T-helper 2 cell treated with Interferon-gamma antibody and Interleukin-4, amounts not matched to agents 100 ng/mL and 5 ng/mL, for 36 hours (primary cell): ENCODE results near the gene ZNF473. TPM values are rescaled to one million over a fixed set of nuclear protein-coding genes. Genes with fewer than 3 reads are reported as not detected.
"Not testable (repeated sequence)": the region's sequence is repeated elsewhere in the genome, so short reads cannot be mapped to it uniquely, and the experiment has no call there.

ENCODE experiments used
- intact Hi-C: fragments of 100-400 bp; cut with micrococcal nuclease; formaldehyde crosslinking; loops from one replicate; pipeline ENCODE4 v1.15.1; 2023
- total RNA-seq: library from RNA; stranded (reverse); gene quantifications from 2 replicates; pipeline ENCODE4 v1.2.3, GENCODE V29; 2022

The ZNF473 gene
- total RNA-seq, 1 donor from 2014 or later = 11.0 TPM

- intact Hi-C loops = not testable (repeated sequence)
These were observed 66.0 kb downstream of the ZNF473 start for GRCh38 chr19:50091786-50092185.

DNA sequence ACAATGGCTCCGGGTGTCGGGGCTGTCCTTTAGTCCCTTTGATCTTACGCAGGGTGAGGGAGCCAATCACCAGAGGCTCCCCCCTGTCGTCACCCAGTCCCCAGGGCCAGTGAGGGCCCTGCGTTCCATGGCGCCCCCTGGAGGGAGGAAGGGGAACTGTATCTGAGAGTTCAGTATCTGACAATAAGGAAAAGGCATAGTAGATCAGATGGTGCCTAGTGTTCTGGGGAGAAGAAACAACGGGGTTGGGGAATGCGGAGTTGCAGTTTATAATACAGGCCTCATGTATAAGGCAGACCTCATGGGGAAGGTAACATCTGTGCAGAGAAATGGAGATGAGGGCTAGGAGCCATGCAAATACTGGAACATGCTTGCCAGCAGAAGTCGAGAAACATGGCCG is 66.8 kb downstream of the ZNF473 start:
- intact Hi-C loops = not testable (repeated sequence)

DNA sequence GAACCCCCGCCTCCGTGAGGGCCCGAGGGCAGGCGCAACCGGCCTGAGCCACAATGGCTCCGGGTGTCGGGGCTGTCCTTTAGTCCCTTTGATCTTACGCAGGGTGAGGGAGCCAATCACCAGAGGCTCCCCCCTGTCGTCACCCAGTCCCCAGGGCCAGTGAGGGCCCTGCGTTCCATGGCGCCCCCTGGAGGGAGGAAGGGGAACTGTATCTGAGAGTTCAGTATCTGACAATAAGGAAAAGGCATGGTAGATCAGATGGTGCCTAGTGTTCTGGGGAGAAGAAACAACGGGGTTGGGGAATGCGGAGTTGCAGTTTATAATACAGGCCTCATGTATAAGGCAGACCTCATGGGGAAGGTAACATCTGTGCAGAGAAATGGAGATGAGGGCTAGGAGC is 72.1 kb downstream of the ZNF473 start:
- intact Hi-C loops = not testable (repeated sequence)

GRCh38 chr19:50098892-50099291 is 73.1 kb downstream of the ZNF473 start:
- intact Hi-C loops = not testable (repeated sequence)

DNA sequence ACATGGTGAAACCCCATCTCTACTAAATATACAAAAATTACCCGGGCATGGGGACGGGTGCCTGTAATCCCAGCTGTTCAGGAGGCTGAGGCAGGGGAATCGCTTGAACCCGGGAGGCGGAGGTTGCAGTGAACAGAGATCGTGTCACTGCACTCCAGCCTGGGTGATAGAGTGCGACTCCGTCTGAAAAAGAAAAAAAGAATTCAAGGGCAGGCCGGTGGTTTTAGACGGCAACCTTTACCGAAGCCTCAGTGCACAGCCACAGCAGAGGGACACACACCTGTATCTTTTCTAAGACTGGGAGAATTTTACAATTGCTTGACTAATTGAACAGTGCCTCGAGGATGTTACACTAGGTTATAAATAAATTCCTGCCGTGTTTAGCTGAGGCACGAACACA is 73.9 kb downstream of the ZNF473 start:
- intact Hi-C loops = not testable (repeated sequence)

DNA sequence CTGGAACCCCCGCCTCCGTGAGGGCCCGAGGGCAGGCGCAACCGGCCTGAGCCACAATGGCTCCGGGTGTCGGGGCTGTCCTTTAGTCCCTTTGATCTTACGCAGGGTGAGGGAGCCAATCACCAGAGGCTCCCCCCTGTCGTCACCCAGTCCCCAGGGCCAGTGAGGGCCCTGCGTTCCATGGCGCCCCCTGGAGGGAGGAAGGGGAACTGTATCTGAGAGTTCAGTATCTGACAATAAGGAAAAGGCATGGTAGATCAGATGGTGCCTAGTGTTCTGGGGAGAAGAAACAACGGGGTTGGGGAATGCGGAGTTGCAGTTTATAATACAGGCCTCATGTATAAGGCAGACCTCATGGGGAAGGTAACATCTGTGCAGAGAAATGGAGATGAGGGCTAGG is 75.1 kb downstream of the ZNF473 start:
- intact Hi-C loops = not testable (repeated sequence)

Other genes with a start within 250 kb of the ZNF473 start
- gene FUZ, start 212.7 kb upstream of the ZNF473 start, total RNA-seq = 11.3 and 11.5 TPM in 2 replicates
- gene MED25, start 207.7 kb upstream of the ZNF473 start, total RNA-seq = 54.1 and 56.1 TPM in 2 replicates
- gene PTOV1, start 174.8 kb upstream of the ZNF473 start, total RNA-seq = 90.5 and 96.0 TPM in 2 replicates
- 146 and 160 TPM in 2 replicates for gene PNKP, start 158.4 kb upstream of the ZNF473 start, total RNA-seq
- 15.8 and 18.4 TPM in 2 replicates for gene AKT1S1, start 148.7 kb upstream of the ZNF473 start, total RNA-seq
- gene TBC1D17, start 148.3 kb upstream of the ZNF473 start, total RNA-seq = 22.9 and 26.6 TPM in 2 replicates
- 1.9 and 2.1 TPM in 2 replicates for gene IL4I1, start 129.1 kb upstream of the ZNF473 start, total RNA-seq
- 10.7 and 11.3 TPM in 2 replicates for gene ATF5, start 96.8 kb upstream of the ZNF473 start, total RNA-seq
- 126 and 138 TPM in 2 replicates for gene NUP62, start 96.5 kb upstream of the ZNF473 start, total RNA-seq
- gene SIGLEC11, start 64.8 kb upstream of the ZNF473 start, total RNA-seq = not detected in 2 replicates
- gene VRK3, start 633 bp upstream of the ZNF473 start, total RNA-seq = 72.9 and 75.3 TPM in 2 replicates
- not detected in 2 replicates for gene IZUMO2, start 137.3 kb downstream of the ZNF473 start, total RNA-seq
- not detected in 2 replicates for gene MYH14, start 177.6 kb downstream of the ZNF473 start, total RNA-seq